ENCODE data around the gene GLTPD2.
A peak's percentile ranks its signal among the peaks of the same experiment; 100 is the strongest.

GLTPD2 gene

GRCh38 chr17:4771519-4772234, 17.1 kb upstream of the GLTPD2 start, which contains the start of gene TM4SF5:
TSS of gene TM4SF5 (plus strand) at chr17:4771886. CDS start at chr17:4771923, 37 bp downstream.
- no peak for DNase-seq

- no peak for DNase-seq
These were observed 16.5 kb upstream of the GLTPD2 start for GRCh38 chr17:4772235-4772613.

GRCh38 chr17:4777969-4778760, 10.6 kb upstream of the GLTPD2 start:
- DNase-seq = no peak

GRCh38 chr17:4780325-4780955, 8.3 kb upstream of the GLTPD2 start:
- DNase-seq = no peak

GRCh38 chr17:4782652-4783051, 6.1 kb upstream of the GLTPD2 start:
- peak in 4 of 56 donors; percentile 6 to 13 (median 10) for DNase-seq

GRCh38 chr17:4785311-4786105, 3.3 kb upstream of the GLTPD2 start:
- peak in 2 of 56 donors; percentile 10 to 12 for DNase-seq

- DNase-seq = peak in 5 of 56 donors; percentile 5 to 35 (median 11)
These were observed 2.7 kb upstream of the GLTPD2 start, which contains the start of gene VMO1 for GRCh38 chr17:4786106-4786511. TSS of gene VMO1 (minus strand) at chr17:4786364. CDS start at chr17:4786352, 12 bp downstream.

GRCh38 chr17:4786516-4786915, 2.2 kb upstream of the GLTPD2 start:
- DNase-seq = peak in 1 of 56 donors; percentile 10

- no peak for DNase-seq
These were observed 481 bp upstream of the GLTPD2 start for GRCh38 chr17:4788159-4788806.

- no peak for DNase-seq
These were observed 862 bp downstream of the GLTPD2 start for GRCh38 chr17:4789701-4789950.

- DNase-seq = peak in 55 of 56 donors; percentile 35 to 91 (median 79)
These were observed 1.4 kb downstream of the GLTPD2 start for GRCh38 chr17:4789951-4790704.

GRCh38 chr17:4790705-4791088, 1.9 kb downstream of the GLTPD2 start:
- DNase-seq = no peak

GRCh38 chr17:4795168-4795567, 6.4 kb downstream of the GLTPD2 start:
- no peak for DNase-seq

- peak in 1 of 56 donors; percentile 30 for DNase-seq
These were observed 7.8 kb downstream of the GLTPD2 start for GRCh38 chr17:4796552-4796920.

- DNase-seq = no peak
These were observed 11.9 kb downstream of the GLTPD2 start for GRCh38 chr17:4800462-4801196.

- DNase-seq = no peak
These were observed 13.5 kb downstream of the GLTPD2 start, which contains the start of gene C17orf114 for GRCh38 chr17:4802228-4802627. TSS of gene C17orf114 (minus strand) at chr17:4802328.

- DNase-seq = no peak
These were observed 17.7 kb downstream of the GLTPD2 start for GRCh38 chr17:4806456-4806776.

- DNase-seq = peak in 50 of 56 donors; percentile 7 to 84 (median 50)
These were observed 18.2 kb downstream of the GLTPD2 start, which contains the start of gene PLD2 for GRCh38 chr17:4806777-4807604. TSS of gene PLD2 (plus strand) at chr17:4807152. CDS start at chr17:4807773, 621 bp downstream.
